NOMO-1 treated with dmso at 0.1 percent for 144 hours (cell line): Measurements from ENCODE around the gene TSEN15.
A peak's percentile ranks its signal among the peaks of the same experiment; 100 is the strongest.

Source experiments
- DNase-seq: peaks from one replicate; lab custom pipeline; 2025; ENCODE audit not compliant: unreplicated experiment; lab: John Stamatoyannopoulos, UW

Gene TSEN15

GRCh38 chr1:184051485-184052193 lies at the start of gene TSEN15:
TSS of gene TSEN15 (plus strand) at chr1:184051730. CDS start at chr1:184051756, 26 bp downstream.
- peak; percentile 46 for DNase-seq

DNA sequence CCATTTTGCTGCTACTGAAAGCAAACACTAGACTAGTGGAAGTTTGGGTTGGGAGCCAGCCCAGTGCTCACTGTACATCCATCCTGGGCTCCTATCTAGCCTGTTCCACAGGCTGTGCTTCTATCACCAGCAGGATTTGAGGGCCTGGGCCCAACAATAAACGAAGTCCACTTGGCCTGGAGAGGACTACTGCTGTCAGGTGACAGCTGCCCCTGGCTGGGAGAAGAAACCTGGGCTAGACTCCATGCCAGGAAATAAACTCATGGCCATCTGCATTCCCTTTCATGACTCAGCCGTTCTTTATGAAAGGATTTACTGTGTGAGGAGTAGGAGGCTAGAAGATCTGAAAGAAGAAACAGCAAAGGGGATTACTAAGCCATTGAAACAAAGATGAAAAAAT lies 49.5 kb upstream of the TSEN15 start:
- no peak for DNase-seq

DNA sequence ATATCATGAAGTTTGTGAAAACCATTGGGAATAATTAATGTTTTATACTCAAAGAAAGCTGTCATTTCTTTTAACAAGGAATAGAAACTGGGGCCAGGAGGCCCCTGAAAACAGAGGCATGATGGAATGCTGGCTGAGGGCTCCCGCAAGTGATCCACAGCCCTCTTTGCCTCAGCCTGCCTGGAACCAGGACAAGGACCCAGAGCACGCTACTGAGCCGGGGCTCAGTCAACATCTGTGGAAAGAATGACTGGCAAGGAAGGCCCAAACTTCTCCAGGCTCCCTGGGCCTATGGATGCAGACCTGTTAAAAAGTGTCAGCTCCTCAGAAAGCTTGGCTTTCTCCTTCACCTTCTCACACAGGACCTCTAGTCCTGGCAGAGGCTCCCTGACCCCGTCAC lies 46.6 kb upstream of the TSEN15 start:
- no peak for DNase-seq

DNA sequence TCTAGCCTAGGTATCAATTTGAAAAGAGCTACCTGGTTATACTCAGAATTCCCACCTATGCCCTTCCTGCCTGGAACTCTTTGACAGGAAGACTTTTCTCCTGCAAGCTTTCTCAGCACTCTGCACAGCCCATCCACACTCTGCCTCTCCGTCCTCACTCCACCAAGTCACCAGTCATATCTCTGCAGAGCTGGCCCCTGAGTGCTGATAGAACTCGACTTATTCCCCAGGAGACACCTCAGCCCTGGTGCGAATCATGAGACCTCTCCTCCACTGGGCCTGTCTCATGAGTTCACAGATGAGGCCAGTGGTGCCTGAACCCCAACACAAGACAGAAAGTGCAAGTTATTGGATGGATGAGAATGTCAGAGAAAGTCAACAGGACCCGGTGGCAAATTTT lies 46.0 kb upstream of the TSEN15 start:
- no peak for DNase-seq

DNA sequence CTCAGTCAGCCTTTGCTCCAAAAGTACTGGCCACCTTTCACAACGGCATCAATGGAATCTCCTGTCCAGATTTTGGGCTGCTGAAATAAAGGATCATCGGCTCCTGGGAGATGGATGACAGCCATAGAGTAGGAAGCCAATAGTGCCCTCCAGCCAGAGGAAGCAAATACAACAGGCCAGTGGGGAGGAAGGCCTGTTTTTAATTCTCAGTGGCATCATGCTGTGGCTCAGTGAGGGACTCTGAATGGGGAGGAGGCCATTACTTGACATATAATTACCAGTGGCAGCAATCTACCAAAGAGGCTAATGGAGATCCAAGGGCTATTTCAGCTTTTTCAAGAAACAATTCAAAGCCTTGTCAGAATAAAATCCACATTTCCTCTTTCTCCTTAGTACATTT lies 40.7 kb upstream of the TSEN15 start:
- no peak for DNase-seq

DNA sequence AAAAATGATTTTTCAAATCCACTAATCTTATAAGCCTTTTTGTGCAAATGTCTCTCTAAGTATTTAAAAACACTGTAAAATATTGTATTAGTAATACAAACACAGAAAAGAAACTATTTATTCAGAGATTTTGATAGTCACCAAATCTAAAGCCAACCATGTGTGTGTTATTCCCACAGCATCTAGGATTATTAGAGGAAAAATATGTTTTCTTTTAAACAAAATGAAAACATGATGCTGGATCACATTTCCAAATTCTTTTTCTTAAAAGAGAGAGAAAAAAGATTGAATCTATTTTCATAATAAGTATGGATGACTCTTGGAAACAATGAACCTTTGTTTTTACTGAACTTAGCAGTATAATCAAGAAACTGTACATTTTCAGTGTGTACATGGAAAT lies 39.3 kb upstream of the TSEN15 start:
- DNase-seq = no peak

DNA sequence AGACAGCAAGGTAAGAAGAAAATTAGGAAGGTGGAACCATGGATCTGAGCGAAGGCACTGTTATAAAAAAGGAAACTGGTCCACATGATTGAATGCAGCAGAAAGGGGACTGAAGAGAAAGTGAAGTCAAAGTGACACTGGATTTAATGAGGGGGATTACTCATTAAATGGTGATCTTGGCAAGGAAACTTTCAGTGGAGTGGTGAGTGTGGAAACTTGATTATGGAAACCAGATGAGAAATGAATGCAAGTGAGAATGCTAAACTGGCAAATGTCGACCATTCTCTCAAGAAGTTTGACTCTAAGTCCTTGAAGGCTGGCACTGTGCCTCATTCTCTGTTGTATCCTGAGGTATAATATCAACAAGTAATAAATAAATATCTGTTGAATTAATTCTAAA lies 37.3 kb upstream of the TSEN15 start:
- no peak for DNase-seq

- no peak for DNase-seq
These were observed 35.4 kb upstream of the TSEN15 start for GRCh38 chr1:184016169-184016568.

DNA sequence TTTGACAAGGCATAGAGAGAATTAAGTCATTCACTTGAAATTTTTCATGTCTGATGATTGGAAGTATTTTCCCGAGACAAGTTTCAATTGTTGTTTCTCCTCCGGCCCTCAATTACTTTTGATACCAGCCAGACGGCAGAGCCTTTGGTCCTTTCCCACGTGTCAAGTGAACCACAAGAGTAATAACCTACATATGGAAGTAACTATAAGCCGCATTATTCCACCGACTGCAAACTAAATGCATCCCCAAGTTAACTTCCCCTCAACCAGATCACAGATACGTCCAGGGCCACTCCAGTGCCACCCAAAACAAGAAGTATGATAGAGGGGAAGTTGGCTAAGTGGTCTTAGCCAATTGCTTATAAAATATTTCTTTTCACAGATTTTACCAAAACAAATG lies 34.2 kb upstream of the TSEN15 start:
- peak; percentile 62 for DNase-seq

- no peak for DNase-seq
These were observed 32.9 kb upstream of the TSEN15 start for GRCh38 chr1:184018622-184019021.

GRCh38 chr1:184019069-184019468 lies 32.5 kb upstream of the TSEN15 start:
- DNase-seq = no peak

- no peak for DNase-seq
These were observed 32.0 kb upstream of the TSEN15 start for GRCh38 chr1:184019506-184019905.

DNA sequence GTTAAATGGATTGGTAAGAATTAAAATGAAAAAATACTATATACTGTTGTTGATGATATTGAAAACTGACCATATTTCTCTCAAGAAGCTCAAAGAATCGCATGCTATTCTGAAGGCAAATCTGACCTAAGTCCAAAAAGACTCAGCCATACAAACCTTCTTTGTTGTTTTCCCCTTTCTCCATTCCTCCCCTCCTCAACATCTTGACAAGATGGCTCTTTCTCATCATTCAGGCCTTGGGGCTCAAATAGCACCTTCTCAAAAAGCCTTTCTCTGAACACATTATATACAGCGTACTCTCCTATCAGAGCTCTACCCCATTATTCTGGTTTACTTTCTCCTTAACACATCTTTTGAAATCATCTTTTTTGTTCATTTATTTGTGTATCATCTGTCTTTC lies 31.2 kb upstream of the TSEN15 start:
- no peak for DNase-seq

DNA sequence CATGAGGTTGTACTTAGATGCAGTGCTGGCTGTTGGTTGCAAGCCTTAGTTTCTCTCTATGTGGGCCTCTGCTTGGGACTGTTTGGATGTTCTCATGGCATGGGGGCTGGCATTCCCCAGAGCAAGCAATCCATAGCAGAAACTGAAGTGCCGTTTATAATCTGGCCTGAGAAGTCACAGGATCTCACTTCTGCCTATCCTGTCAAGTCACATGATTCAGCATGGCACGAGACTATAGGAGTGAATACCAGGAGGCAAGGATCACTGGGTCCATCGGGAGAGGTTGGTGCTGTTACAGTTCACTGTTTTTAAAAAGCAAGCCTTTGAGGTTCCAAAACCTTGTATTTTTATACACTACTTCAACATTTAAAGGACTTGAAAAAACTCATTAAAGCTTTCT lies 30.7 kb upstream of the TSEN15 start:
- no peak for DNase-seq

GRCh38 chr1:184021728-184022127 lies 29.8 kb upstream of the TSEN15 start:
- no peak for DNase-seq

- DNase-seq = no peak
These were observed 28.9 kb upstream of the TSEN15 start for GRCh38 chr1:184022668-184023067.

DNA sequence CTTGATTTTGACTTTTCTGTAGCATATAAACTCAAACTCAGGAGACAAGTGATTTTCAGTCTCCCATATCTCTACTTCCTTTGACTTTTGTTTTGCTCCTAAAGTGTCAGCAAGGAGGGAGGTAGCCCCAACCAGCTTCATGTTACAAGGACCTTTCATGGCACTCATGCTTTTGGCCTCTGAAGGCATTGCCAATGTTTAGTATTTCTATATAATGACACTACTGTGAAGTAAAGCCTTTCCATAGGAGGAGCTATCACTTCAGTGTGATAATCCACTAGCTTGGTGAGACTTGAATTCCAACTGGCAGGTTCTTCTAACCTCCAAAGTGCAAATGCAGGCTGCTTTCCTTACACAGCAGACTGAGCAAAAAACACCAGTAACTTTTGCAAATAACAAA lies 28.4 kb upstream of the TSEN15 start:
- no peak for DNase-seq

- DNase-seq = no peak
These were observed 26.3 kb upstream of the TSEN15 start for GRCh38 chr1:184025242-184025675.

GRCh38 chr1:184027826-184028695 lies 23.5 kb upstream of the TSEN15 start:
- no peak for DNase-seq

DNA sequence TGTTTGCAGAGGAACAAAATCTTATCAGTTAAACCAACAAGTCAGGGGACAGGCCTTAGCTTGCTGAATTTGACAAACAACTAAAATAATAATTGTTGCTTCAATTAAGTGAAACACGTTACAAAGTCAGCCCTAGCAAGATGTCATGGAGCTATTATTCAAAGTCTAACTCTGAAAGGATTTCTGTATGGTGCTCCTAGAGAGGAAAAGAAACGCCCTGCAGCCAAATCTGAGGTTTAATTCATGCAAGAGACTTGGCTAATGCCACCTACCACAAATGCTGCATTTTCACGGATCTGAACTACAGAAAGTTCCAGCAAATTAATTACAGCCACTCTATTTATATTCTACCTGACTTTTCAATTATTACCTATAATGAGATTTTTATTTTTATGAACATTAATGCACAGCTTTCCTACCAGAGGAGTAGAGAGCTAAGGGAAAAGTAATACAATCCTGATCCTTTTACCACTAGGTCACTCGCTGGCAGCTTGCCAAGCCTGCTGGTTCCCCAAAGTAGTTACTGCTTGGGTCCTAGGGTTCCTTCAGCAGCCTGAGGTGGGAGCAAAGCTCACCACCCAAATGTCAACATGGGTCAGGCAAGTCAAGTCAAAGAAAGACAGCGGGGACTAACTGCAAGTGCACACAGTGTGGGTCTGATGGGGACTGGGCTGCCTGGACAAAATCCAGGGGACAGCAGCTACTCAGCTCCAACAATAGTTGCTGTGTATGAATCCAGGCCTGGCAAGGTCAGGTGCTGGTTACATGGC lies 22.5 kb upstream of the TSEN15 start:
- no peak for DNase-seq

GRCh38 chr1:184030433-184031091 lies 21.0 kb upstream of the TSEN15 start:
- no peak for DNase-seq
